ENCODE data around the gene SBF2.

SBF2 gene

GRCh38 chr11:9739123-9739900 is 554.7 kb downstream of the SBF2 start:
- peak; percentile 53 to 71 for DNase-seq

DNA sequence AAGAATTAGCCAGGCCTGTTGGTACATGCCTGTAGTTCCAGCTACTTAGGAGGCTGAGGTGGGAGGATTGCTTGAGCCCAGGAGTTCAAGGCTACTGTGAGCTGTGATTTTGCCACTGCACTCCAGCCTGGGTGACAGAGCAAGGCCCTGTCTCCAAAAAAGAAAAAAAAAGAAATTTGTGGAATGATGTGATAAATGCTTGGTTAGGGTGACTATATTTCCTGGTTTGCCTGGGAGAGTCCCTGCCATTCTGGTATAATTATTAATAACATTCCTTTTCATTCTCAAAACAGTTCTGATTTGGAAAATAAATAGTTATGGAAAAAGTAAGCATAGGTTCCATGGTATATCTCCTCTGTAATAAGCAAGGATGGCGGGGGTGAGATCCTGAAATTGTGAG is 555.3 kb downstream of the SBF2 start:
- DNase-seq: no peak

DNA sequence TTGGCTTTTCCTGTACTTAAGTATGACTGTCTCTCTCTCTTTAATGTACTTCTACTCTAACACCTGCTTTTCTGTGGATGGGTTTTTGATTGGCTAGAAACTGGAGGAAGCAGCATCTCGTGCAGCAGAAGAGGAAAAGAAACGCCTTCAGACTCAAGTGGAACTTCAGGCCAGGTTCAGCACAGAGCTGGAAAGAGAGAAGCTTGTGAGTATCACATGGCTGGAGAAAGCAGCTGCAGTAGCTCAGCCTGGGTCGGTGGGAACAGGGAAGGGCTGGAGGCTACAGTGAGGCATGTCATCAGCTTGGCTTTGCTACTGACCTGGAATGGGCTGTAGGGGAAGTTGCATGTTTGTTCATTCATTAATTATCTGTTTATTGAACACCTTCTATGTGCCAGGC is 555.9 kb downstream of the SBF2 start:
- DNase-seq: peak; percentile 85 to 92

DNA sequence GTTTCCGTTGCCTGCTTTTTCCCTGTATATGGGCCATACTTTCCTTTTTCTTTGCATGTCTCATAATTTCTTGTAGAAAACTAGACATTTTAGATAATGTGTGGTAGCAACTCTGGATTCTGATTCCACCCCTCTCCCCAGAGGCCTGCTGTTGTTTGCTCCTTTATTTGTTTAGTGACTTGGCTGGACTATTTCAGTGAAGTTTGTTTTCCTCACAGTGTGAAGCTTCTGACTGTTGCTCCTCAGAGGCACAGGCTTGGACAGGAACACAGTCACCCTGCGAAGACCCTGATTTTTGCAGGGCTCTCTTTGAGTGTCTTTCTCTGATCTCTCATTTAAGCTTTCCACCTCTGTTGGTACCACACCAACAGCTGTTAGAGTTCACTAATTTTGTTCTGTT is 557.7 kb downstream of the SBF2 start:
- no peak for DNase-seq

GRCh38 chr11:9735919-9736318 is 558.1 kb downstream of the SBF2 start:
- DNase-seq: no peak

DNA sequence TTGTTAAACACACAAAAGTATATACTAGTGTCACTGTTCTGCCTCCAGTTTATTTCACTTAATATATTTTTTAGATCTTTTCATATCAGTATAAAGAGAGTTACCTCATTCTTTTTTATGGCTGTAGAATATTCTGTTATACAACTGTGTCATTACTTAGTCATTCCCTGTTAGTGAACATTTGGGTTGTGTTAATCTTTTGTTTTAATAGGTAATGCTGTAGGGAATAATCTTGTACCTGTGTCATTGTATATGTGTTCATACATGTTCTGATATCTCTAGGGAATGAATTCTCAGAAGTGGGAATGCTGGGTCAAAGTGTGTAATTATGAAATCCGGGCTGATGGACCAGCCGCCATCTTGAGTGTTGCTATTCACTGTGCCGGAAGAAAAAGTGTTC is 558.8 kb downstream of the SBF2 start:
- DNase-seq: no peak

DNA sequence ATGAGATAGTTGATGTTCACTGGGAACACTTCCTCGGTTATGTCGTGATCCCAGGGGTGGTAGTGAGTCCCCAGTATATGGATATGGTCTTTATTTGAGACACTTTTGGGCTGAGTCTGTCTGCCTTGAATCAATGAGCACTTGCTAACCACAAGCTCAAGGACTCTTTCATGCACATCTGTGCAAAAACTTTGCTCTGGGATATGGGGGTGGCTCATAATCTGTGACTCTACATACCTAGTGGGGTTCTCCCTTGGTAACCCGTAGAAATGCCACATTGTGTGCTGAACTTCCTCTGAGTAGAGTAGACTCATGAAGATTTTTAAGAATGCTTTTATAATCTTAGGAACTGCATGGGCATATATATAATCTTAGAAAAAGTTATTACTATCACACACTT is 560.8 kb downstream of the SBF2 start:
- DNase-seq: no peak

- DNase-seq: no peak
Measured at GRCh38 chr11:9732453-9732852, 561.6 kb downstream of the SBF2 start.

DNA sequence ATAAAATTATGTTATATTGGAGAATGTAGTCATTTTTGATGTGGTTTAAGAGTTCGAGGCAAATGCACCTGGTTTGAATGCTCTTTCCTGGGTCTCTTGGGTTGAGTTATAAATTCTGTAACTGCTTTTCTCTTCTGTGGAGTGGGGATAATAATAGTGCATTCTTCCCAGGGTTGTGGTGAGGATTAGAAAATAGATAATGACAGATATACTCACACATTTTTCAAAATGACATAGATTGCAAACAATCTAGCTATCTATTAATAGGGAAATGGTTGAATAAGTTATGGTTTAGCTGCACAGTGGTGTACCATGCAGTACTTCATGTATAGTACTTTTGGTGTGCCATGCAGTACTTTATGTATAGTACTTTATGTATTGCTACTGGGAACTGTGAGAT is 562.8 kb downstream of the SBF2 start:
- no peak for DNase-seq

Data from inflammatory macrophage (primary cell).